Measurements from ENCODE around the gene TRPV5.

GRCh38 chr7:142862351-142862750 is 71.2 kb downstream of the TRPV5 start:
- TF ChIP-seq POLR2A (IDR thresholded peaks at IDR 0.05) (no peak), POLR2AphosphoS5 (IDR thresholded peaks at IDR 0.05) (no peak), CTCF (IDR thresholded peaks at IDR 0.05) (no peak)

Data from upper lobe of left lung (tissue), 4 donors.